GM19351 (cell line): ENCODE measurements around the gene CENPX.

Source experiments
- ATAC-seq: cut with Tn5 transposase; IDR thresholded peaks from one replicate; pipeline ENCODE4 v1.9.1; 2021; ENCODE audit warnings: mild to moderate bottlenecking, moderate library complexity; ENCODE audit not compliant: unreplicated experiment

The CENPX gene

GRCh38 chr17:82012640-82013295, 9.9 kb downstream of the CENPX start:
- ATAC-seq: no peak

GRCh38 chr17:82012261-82012639, 10.4 kb downstream of the CENPX start:
- no peak for ATAC-seq

GRCh38 chr17:82011617-82012187, 11.0 kb downstream of the CENPX start:
- no peak for ATAC-seq

DNA sequence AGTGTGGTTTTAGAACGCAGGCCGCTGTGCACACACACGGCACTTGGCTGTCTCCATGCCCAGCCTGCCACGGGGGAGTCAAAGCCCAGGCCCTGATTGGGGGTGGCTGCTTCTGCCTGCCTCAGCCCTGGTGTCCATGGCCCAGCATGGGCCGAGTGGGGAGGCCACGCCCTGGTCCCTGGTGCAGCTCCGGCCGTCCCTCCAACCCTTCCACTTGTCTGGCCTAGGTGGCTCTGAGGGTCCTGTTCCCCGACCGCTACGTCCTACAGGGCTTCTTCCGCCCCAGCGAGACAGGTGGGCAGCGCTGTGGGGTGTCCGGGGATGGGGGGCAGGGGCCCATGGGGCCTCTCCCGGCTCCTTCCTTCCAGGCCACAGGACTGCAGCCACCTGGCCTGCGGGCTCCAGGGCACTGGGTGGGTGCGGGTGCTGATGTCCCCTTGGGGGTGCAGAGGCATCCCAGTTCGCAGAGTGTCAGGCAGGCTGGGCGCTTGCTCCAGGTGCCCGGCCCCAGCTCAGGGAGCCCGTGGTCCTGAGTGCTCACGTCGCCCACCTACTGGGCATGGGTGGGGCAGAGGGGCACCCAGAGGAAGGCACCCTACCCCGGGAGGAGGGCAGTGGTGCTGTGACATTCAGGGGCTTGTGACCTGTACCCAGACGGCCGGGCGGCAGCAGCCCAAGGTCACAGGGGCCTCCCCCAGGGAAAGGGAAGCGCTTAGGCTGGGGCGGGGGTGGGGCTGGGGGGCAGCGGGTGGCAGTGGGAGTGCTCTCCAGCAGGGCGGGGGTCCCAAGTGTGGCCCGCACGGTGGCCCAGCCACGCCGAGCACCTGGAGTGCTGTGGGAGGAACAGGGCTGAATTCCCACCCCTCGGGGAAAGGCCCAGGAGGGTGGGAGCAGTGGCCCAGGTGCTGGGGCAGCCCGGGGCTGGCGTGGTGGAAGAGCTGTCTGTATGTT, 11.8 kb downstream of the CENPX start:
- no peak for ATAC-seq

- ATAC-seq: no peak
Observed at GRCh38 chr17:82009413-82009812, 13.3 kb downstream of the CENPX start.

GRCh38 chr17:82008941-82009405, 13.7 kb downstream of the CENPX start:
- no peak for ATAC-seq

- no peak for ATAC-seq
Observed at GRCh38 chr17:82008258-82008940, 14.3 kb downstream of the CENPX start.

- no peak for ATAC-seq
Observed at GRCh38 chr17:82007495-82008257, 15.0 kb downstream of the CENPX start.

DNA sequence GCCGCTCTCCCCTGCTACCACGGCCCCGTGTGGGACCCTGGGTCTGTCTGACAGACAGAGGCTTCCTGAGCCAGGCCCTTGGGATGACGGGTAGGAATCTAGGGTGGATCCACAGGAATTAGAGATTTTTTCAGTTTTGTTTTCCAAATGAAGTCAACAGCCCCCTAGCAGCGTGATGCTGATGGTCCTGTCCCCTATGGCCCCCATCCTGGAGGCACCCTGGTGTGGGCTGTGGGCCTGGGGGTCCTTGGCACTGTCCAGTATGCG, 15.5 kb downstream of the CENPX start:
- no peak for ATAC-seq

GRCh38 chr17:82006468-82007227, 16.0 kb downstream of the CENPX start:
- no peak for ATAC-seq

DNA sequence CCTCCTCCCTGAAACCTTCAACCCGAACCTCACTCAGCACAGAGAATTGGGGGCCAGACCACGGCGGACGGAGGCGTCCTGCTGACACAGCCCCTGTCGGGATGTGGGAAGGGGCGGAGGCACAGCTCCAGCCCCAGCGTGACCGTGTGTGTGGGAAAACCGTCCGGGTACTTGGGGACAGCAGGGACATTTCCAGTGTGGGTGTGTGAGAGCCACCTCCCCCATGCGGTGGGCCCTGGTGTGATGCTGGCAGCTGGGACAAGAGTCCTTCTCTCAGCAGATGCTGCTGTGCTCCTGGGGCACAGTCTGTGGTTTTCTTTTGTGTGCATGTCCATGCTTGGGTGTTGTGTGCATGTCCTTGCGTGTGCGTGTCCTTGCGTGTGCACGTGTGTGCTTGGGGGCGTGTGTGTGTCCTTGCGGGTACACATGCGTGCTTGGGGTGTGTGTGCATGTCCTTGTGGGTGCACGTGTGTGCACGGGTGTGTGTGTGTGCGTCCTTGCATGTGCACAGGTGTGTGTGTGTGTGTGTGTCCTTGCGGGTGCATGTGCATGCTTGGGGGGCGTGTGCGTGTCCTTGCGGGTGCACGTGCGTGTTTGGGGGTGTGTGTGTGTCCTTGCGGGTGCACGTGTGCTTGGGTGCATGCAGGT, 16.9 kb downstream of the CENPX start:
- ATAC-seq: no peak

DNA sequence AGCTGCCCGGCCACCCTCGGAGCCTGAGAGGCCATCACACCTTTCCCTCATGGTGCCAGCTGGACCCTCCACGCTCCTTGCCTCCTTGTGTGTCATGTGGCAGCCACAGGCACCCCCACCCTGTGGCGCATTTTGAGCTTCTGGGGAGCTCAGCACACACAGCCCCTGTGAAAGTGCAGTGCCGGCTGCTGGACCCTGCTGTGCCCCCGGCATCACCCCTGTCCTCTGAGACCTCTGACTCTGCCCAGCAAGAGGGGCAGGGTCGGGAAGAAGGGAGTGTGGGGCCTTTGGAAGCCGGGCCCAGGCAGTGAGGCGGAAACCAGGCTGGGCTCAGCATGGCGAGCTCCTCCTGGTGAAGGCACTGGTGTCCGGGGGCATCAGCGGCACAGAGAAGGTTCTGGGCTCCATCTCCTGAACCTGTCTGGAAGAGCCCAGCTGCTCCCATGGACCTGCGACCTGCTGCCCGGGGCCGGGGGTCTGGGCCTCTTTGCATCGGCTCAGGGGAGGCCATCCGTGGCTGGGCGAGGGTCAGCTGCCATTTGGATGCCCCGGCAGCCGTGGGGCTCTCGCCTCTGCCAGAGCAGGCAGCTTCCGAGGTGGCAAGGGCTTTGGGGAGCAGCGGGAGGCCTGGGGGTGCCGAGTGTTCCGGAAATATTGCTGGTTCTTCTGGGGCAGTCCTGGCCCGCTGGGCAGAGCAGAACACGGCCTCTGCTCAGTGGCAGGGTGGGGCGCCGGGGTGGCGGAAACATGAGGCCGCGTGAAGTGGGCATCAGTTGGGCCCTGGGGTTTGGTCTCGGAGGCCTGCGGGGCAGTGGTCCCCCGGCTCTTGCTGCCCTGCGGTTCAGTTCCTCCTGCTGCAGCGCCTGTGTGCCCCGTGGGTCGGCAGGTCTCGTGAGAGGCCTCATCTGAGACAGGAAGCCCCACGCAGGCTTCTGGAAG, 17.9 kb downstream of the CENPX start:
- no peak for ATAC-seq

DNA sequence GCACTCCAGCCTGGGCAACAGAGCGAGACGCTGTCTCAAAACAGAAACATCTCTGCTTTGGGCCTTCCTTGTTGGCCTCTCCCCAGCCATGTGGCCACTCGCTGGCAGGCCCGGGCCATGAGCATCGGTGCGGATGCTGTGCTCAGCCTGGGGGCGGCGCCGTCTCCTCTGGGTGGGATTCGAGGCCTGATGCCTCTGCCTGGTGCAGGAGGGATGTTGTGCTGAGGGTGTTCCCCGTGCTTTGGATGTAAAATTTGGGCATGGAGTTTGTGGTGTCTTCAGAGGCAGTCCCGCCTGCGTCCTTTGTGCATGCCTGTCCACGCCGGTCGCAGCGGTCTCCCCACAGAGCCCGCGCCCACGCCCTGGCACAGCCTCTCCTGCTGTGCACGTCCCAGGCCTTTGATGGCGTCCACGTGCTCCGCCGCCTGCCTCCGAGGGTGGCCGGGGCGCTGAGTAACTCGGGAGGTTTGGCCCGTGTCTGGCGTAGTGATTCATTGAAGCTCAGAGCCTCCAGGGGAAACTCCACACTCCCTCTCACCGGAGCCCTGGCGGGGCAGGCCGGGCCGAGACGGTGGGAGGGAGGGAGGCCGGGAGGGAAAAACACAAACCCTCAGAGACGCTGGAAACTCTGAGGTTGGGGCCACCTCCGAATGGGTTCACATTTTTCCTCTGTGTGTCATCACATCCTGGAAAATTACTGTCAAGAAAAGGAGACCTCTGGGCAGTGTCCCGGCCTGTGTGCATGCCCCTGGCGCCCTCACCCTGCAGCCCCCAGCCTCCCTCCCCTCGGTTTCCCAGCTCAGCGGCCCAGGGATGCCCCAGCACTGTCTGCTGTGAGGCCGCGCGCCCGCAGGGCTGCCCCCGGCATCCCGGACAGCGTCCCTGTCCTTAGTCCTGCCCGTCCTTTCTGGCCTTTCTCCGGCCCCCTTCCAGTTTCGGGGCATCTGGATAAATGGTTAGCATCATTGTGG, 19.0 kb downstream of the CENPX start:
- ATAC-seq: no peak

DNA sequence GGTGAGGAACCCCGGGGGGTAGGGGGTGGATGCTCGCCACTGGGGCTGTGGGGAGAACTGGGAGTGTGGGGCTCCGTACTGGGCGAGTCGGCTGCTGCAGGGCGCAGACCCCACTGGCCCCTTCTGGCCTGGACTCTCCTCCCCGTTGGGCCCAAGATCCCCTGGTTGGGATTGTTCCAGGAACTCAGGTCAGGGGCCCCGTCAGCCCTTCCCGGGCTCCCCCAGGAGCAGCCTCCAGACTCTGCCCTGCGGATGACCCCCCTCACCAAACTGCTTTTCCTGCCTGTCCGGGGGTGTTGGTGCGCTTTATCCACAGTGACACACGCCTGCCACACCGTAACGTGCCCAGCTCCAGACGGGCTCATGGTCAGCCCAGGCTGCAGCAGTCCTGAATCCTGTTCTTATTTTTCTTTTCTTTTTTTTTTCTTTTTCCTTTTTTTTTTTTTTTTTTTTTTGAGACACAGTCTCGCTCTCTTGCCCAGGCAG, 21.1 kb downstream of the CENPX start:
- no peak for ATAC-seq

DNA sequence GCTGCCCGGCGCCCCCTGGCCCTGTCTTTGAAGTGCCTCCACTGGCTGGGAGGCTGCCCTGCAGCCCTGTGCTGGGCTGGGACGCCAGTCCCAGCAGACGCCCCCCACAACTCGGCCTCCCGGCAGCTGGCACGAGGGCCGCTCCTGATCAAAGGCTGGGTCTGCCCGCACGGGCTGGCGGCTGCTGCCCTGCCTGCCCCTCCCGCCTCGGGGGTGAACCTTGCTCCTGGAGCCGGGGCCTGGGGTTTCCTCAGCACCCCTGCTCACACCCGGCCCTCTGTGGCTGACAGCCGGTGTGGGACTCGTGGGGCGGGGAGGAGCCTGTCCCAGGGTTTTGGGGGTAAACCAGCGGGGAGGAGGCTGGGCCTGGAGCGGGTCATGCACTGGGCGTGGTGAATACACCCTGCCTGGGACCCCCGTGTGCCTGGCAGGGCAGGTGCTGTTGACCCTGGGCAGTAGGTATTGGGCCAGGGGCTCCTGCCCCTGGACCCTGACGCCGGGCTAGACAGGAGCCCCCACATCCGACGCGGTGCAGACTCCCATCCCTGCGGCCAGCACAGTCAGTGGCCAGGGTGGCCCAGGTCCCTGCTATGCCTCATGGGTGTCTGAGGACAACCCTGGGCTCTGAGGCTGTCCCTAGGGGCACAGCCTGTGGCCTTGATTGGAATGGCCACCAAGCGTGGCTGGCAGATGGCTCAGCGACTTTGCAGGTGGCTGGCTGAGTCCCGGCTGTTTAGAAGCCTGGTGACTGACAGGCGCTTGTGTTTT, 21.7 kb downstream of the CENPX start:
- no peak for ATAC-seq
